GM12891 (cell line): Measurements from ENCODE around the gene ARHGEF12.

Experiments used
- DNase-seq: peaks from one replicate; pipeline ENCODE4 v3.0.0; 2011; ENCODE audit warnings: low spot score; ENCODE audit not compliant: insufficient read length
- FAIRE-seq: peaks from 2 replicates; lab custom pipeline; 2011; peaks lifted over from hg19 to GRCh38; lab: Jason Lieb, UNC
- PAX5 ChIP-seq: IDR thresholded peaks from 2 replicates; pipeline ENCODE4 v1.6.1; 2011; ENCODE audit warnings: low read length, moderate library complexity, mild to moderate bottlenecking; ENCODE audit not compliant: insufficient read depth, severe bottlenecking
- POLR2A ChIP-seq: IDR thresholded peaks from 2 replicates; pipeline ENCODE4 v1.6.1; 2011; ENCODE audit warnings: low read depth, low read length, control low read depth
- POLR2AphosphoS5 ChIP-seq: IDR thresholded peaks from 2 replicates; pipeline ENCODE4 v1.6.1; 2011; ENCODE audit warnings: low read depth, low read length, control low read depth
- POU2F2 ChIP-seq: IDR thresholded peaks from 2 replicates; pipeline ENCODE4 v1.6.1; 2011; ENCODE audit warnings: low read depth, mild to moderate bottlenecking, control low read depth, low read length, moderate library complexity
- SPI1 ChIP-seq: IDR thresholded peaks from 2 replicates; pipeline ENCODE4 v1.6.1; 2011; ENCODE audit warnings: low read depth, low read length, control low read depth
- TAF1 ChIP-seq: IDR thresholded peaks from 2 replicates; pipeline ENCODE4 v1.6.1; 2011; ENCODE audit warnings: low read depth, low read length, control low read depth

Gene ARHGEF12

DNA sequence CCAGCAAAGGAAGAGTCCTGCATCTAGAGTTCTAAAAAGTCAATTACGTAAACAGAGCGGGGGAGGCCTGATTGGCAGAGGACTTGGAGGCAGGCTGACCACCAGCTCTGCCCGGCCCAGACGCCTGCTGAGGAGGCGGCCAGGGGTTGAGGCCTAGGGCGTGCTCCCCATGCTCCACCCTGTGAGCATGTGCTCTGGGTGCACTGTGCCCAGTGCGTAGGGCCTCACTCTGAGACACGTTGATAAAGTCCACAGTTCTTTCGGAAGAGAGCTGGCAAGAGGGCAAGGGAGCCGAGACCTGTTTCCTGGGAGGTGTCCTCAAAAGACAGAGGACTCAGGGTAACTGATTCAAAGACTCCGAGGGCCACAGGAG is 200.6 kb downstream of the ARHGEF12 start:
- no peak for TF ChIP-seq TAF1
- TF ChIP-seq POLR2AphosphoS5, result no peak
- no peak for TF ChIP-seq SPI1
- no peak for TF ChIP-seq PAX5
- no peak for TF ChIP-seq POU2F2
- DNase-seq (no peak), FAIRE-seq (no peak)

DNA sequence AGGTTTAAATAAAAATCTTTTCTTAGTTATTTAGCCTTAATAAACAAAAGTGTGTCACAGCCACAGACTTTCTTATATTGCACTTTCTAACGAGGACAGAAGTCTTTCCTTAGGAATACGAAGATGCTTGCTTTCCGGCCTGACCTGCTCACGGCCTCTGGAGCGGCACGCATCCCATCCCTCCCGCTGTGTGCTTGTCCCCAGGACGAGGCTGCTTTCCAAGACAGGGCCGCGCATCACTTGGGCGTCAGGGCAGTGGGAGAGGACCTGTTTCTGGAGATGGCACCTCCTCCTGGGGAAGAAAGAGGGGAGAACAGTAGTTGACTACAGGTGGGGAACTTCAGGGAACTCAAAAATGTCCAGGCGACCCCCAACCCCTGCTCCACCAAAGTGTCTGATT is 201.8 kb downstream of the ARHGEF12 start:
- TF ChIP-seq SPI1, result no peak
- TF ChIP-seq POLR2AphosphoS5, result no peak
- TF ChIP-seq POLR2A, result no peak
- TF ChIP-seq PAX5, result no peak
- TF ChIP-seq POU2F2, result no peak
- no peak for TF ChIP-seq TAF1
- no peak for FAIRE-seq

DNA sequence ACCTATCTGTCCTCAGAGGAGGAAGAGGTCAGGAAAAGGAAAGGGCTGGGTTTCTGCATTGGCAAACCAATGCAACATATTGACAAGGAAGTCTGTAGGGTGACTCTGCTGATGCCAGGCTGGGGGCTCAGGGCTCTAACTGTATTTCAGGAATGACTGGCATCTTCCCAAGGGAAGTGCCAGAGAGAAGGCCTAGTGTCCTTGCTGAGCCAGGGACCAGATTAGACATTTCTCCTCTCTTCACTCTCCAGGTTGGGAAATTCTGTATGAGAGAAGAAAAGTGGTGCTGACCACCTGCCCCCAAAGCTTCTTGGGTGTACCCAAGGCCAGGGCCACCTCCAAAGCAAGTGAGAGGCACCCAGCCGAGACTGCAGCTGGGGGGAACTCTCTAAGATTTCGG is 202.5 kb downstream of the ARHGEF12 start:
- no peak for TF ChIP-seq PAX5
- no peak for TF ChIP-seq POLR2A
- no peak for TF ChIP-seq SPI1
- no peak for TF ChIP-seq POLR2AphosphoS5
- no peak for TF ChIP-seq POU2F2
- TF ChIP-seq TAF1, result no peak
- FAIRE-seq (no peak), DNase-seq (no peak)

More for the DNA sequence above, 201.8 kb downstream of the ARHGEF12 start:
- DNase-seq, result no peak
